ENCODE data around the gene C19orf85. TPM values are rescaled to one million over a fixed set of nuclear protein-coding genes. Genes with fewer than 3 reads are reported as not detected.

Gene C19orf85
- total RNA-seq, result not detected in 2 replicates

GRCh38 chr19:55464662-55465054, at the start of gene C19orf85:
C19orf85 (minus strand) TSS chr19:55464751; CDS start chr19:55464554, 197 bp downstream.

GRCh38 chr19:55487924-55488687, 23.6 kb upstream of the C19orf85 start, which contains the start of gene SSC5D:
SSC5D (plus strand) TSS chr19:55488436; CDS start chr19:55488590, 154 bp downstream.

GRCh38 chr19:55484593-55485438, 20.3 kb upstream of the C19orf85 start, which contains the start of gene NAT14:
NAT14 (plus strand) TSS chr19:55485188; CDS start chr19:55485709, 521 bp downstream.

GRCh38 chr19:55476100-55476775, 11.7 kb upstream of the C19orf85 start, which contains the start of gene ZNF628:
ZNF628 (plus strand) TSS chr19:55476617; CDS start chr19:55479911, 3,294 bp downstream.

GRCh38 chr19:55461259-55461973, 3.1 kb downstream of the C19orf85 start, which contains the start of gene ISOC2:
ISOC2 (minus strand) TSS chr19:55461642; CDS start chr19:55456486, 5,156 bp downstream.

GRCh38 chr19:55443045-55443823, 21.3 kb downstream of the C19orf85 start, which contains the start of gene SHISA7:
SHISA7 (minus strand) TSS chr19:55443300; CDS start chr19:55442863, 437 bp downstream.

Other genes starting within 250 kb of the C19orf85 start
- gene TMEM86B, start 236.0 kb downstream of the C19orf85 start, total RNA-seq, result 0.84 and 1.2 TPM in 2 replicates
- gene PPP6R1, start 205.7 kb downstream of the C19orf85 start, total RNA-seq, result 30.8 and 31.7 TPM in 2 replicates
- 51.3 and 58.7 TPM in 2 replicates for gene HSPBP1, start 184.6 kb downstream of the C19orf85 start, total RNA-seq
- 4.9 and 5.8 TPM in 2 replicates for gene BRSK1, start 180.8 kb downstream of the C19orf85 start, total RNA-seq
- gene TMEM150B, start 139.4 kb downstream of the C19orf85 start, total RNA-seq, result not detected in 2 replicates
- gene KMT5C, start 124.9 kb downstream of the C19orf85 start, total RNA-seq, result 5.5 and 7.4 TPM in 2 replicates
- 0.30 TPM in 1 of 2 replicates, not detected in the other for gene COX6B2, start 110.0 kb downstream of the C19orf85 start, total RNA-seq
- not detected in 2 replicates for gene GARIN5B, start 101.5 kb downstream of the C19orf85 start, total RNA-seq
- 2.4 and 10.4 TPM in 2 replicates for gene IL11, start 94.3 kb downstream of the C19orf85 start, total RNA-seq
- not detected in 2 replicates for gene TMEM190, start 87.9 kb downstream of the C19orf85 start, total RNA-seq
- 0.17 and 1.8 TPM in 2 replicates for gene TMEM238, start 80.5 kb downstream of the C19orf85 start, total RNA-seq
- gene RPL28, start 78.8 kb downstream of the C19orf85 start, total RNA-seq, result 462 and 817 TPM in 2 replicates
- gene UBE2S, start 57.0 kb downstream of the C19orf85 start, total RNA-seq, result 249 and 263 TPM in 2 replicates
- gene SHISA7, start 21.5 kb downstream of the C19orf85 start, total RNA-seq, result not detected in 2 replicates
- gene ISOC2, start 3.1 kb downstream of the C19orf85 start, total RNA-seq, result 74.8 and 86.4 TPM in 2 replicates
- gene ZNF628, start 11.9 kb upstream of the C19orf85 start, total RNA-seq, result 5.4 and 9.4 TPM in 2 replicates
- 25.1 and 29.8 TPM in 2 replicates for gene NAT14, start 20.4 kb upstream of the C19orf85 start, total RNA-seq
- gene SSC5D, start 23.7 kb upstream of the C19orf85 start, total RNA-seq, result 0.89 and 1.7 TPM in 2 replicates
- gene SBK2, start 72.4 kb upstream of the C19orf85 start, total RNA-seq, result not detected in 2 replicates
- 0.15 TPM in 1 of 2 replicates, not detected in the other for gene SBK3, start 80.8 kb upstream of the C19orf85 start, total RNA-seq
- 5.0 and 5.2 TPM in 2 replicates for gene ZNF579, start 116.1 kb upstream of the C19orf85 start, total RNA-seq
- 4.5 and 4.9 TPM in 2 replicates for gene FIZ1, start 134.8 kb upstream of the C19orf85 start, total RNA-seq
- gene ZNF524, start 135.5 kb upstream of the C19orf85 start, total RNA-seq, result 19.3 and 19.7 TPM in 2 replicates
- gene ZNF865, start 140.9 kb upstream of the C19orf85 start, total RNA-seq, result 2.4 and 3.2 TPM in 2 replicates
- gene ZNF784, start 159.8 kb upstream of the C19orf85 start, total RNA-seq, result 1.9 and 3.0 TPM in 2 replicates
- 10.4 and 15.0 TPM in 2 replicates for gene ZNF580, start 176.3 kb upstream of the C19orf85 start, total RNA-seq
- gene ZNF581, start 178.9 kb upstream of the C19orf85 start, total RNA-seq, result 20.5 and 26.3 TPM in 2 replicates
- gene CCDC106, start 183.5 kb upstream of the C19orf85 start, total RNA-seq, result 14.7 and 15.6 TPM in 2 replicates
- gene U2AF2, start 190.3 kb upstream of the C19orf85 start, total RNA-seq, result 197 and 225 TPM in 2 replicates
- 103 and 112 TPM in 2 replicates for gene EPN1, start 210.5 kb upstream of the C19orf85 start, total RNA-seq